Measurements from ENCODE around the gene ODF2L.

DNA sequence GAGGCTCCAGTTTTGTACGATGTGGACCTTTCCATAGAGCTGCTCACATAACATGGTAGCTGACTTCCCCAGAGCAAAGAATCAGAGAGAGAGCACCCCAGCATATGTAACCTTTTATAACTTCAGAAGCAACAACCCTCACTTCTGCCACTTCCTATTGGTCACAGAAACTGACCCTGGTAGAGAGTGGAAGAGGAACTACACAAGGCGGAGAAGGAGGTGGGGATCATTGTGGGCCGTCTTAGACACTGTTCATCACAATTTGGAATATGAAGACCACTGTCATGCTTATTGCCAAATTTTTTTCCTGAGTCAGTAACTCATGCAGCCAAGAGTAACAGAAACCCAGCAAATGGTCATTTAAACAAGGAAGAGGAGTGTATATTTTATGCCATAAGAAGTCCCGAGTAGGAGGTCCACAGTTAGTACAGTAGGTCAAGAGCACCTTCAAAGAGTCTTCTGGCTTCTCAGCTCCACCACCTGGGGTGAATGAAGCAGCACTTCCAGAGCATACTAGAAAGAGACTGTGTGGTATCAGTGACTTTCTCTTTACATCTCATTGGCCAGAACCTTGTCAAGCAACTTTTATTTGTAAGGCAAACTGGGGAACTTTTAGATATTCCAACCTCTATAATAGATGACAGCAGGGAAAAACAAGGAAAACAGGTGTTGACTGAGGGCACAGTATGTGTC lies 71.8 kb downstream of the ODF2L start:
- TF ChIP-seq, protein P1, sequence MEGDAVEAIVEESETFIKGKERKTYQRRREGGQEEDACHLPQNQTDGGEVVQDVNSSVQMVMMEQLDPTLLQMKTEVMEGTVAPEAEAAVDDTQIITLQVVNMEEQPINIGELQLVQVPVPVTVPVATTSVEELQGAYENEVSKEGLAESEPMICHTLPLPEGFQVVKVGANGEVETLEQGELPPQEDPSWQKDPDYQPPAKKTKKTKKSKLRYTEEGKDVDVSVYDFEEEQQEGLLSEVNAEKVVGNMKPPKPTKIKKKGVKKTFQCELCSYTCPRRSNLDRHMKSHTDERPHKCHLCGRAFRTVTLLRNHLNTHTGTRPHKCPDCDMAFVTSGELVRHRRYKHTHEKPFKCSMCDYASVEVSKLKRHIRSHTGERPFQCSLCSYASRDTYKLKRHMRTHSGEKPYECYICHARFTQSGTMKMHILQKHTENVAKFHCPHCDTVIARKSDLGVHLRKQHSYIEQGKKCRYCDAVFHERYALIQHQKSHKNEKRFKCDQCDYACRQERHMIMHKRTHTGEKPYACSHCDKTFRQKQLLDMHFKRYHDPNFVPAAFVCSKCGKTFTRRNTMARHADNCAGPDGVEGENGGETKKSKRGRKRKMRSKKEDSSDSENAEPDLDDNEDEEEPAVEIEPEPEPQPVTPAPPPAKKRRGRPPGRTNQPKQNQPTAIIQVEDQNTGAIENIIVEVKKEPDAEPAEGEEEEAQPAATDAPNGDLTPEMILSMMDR (conservative IDR thresholded peaks at IDR 0.05): no peak
- TF ChIP-seq ZFX (IDR thresholded peaks at IDR 0.05): no peak

Data from C4-2B (cell line).